HCT116 (cell line): ENCODE data around the gene NGEF. TPM values are rescaled to one million over a fixed set of nuclear protein-coding genes. Genes with fewer than 3 reads are reported as not detected.

Experiments
- ATAC-seq: fragments of 200-7000 bp; cut with Tn5 transposase; 2 replicates; pipeline ENCODE4 v1.9.1; 2020; ENCODE audit warnings: mild to moderate bottlenecking, moderate library complexity
- BruUV-seq: library from RNA; stranded (reverse); fragments of 400-500 nt; replicated peaks from 2 replicates; lab custom pipeline; 2021; lab: Mats Ljungman, UMichigan
- CTCF ChIA-PET: fragments of 300-600 bp; sonication (Branson Sonifier 250); formaldehyde crosslinking; loops from one replicate; lab custom pipeline; 2021; ENCODE audit warnings: antibody characterized with exemption; lab: Charles Lee
- POLR2A ChIA-PET: fragments of 300-600, 350-600 bp; sonication (Branson Sonifier 250); formaldehyde crosslinking; loops from one replicate; lab custom pipeline; 2021; ENCODE audit warnings: antibody characterized with exemption; lab: Charles Lee
- RAD21 ChIA-PET, 2 experiments: fragments of 300-600 bp; sonication (Branson Sonifier 250); formaldehyde crosslinking; loops; one replicate each; lab custom pipeline; 2023; ENCODE audit warnings: low total read pairs in 2 of 2; ENCODE audit not compliant: uncharacterized antibody in 2 of 2, unreplicated experiment in 2 of 2, low non-redundant PET in 1 of 2; lab: Charles Lee
- DNase-seq: peaks from one replicate; pipeline ENCODE4 v3.0.0-alpha.2; 2010; ENCODE audit warnings: low read depth, low spot score
- H2AFZ ChIP-seq: fragments of 200-600 bp; shearing (Covaris generic), sonication (generic); 2 replicates; pipeline ENCODE4 v1.6.1; 2017; ENCODE audit warnings: low read depth, mixed run types, mixed read lengths, antibody characterized with exemption, low read length; ENCODE audit not compliant: poor library complexity, severe bottlenecking
- H3K27ac ChIP-seq: 2 replicates; pipeline ENCODE4 v1.5.1; 2012; ENCODE audit warnings: low read depth, low read length
- H3K27me3 ChIP-seq: fragments of 200-600 bp; sonication (generic); 2 replicates; pipeline ENCODE4 v1.6.1; 2016; ENCODE audit warnings: mixed run types, low read length, mixed read lengths; ENCODE audit not compliant: insufficient read depth
- H3K36me3 ChIP-seq, 2 experiments: fragments of 200-500 bp in 1 of 2; fragments of 200-600 bp in 1 of 2; sonication (Bioruptor generic) in 1 of 2; sonication (generic) in 1 of 2; 2 replicates each; pipeline versions ENCODE4 v1.5.1 to v1.6.1; 2014 to 2016; ENCODE audit warnings: low read length in 2 of 2, inconsistent platforms in 1 of 2, mixed read lengths in 1 of 2, mixed run types in 1 of 2; ENCODE audit not compliant: insufficient read depth in 2 of 2, control insufficient read depth in 1 of 2
- H3K4me1 ChIP-seq, 2 experiments: fragments of 200-600 bp in 1 of 2; sonication (generic) in 1 of 2; 2 replicates each; pipeline versions ENCODE4 v1.5.1 to v1.6.1; 2012 to 2017; ENCODE audit warnings: low read length in 2 of 2, inconsistent platforms in 1 of 2, mild to moderate bottlenecking in 1 of 2, mixed read lengths in 1 of 2, mixed run types in 1 of 2, moderate library complexity in 1 of 2; ENCODE audit not compliant: insufficient read depth in 2 of 2, control insufficient read depth in 1 of 2
- H3K4me2 ChIP-seq: fragments of 200-600 bp; sonication (generic); 2 replicates; pipeline ENCODE4 v1.6.1; 2017; ENCODE audit warnings: mixed run types, low read length, mixed read lengths
- H3K4me3 ChIP-seq, 2 experiments: fragments of 200-600 bp in 1 of 2; sonication (generic) in 1 of 2; replicated peaks in 1 of 2; 2 replicates each; pipeline ENCODE4 v1.5.1; 2011 to 2016; ENCODE audit warnings: low read length in 2 of 2, control low read depth in 1 of 2, low read depth in 1 of 2, mild to moderate bottlenecking in 1 of 2, mixed read lengths in 1 of 2, mixed run types in 1 of 2
- H3K79me2 ChIP-seq: fragments of 200-600 bp; sonication (generic); 2 replicates; pipeline ENCODE4 v1.6.1; 2017; ENCODE audit warnings: mild to moderate bottlenecking, mixed run types, low read length, moderate library complexity, mixed read lengths; ENCODE audit not compliant: insufficient read depth
- H3K9ac ChIP-seq: fragments of 200-600 bp; sonication (generic); 2 replicates; pipeline ENCODE4 v1.6.1; 2016; ENCODE audit warnings: low read length, mixed read lengths
- H3K9me2 ChIP-seq: fragments of 200-600 bp; sonication (generic), shearing (Covaris generic); 2 replicates; pipeline ENCODE4 v1.6.1; 2017; ENCODE audit warnings: mixed run types, mild to moderate bottlenecking, moderate library complexity; ENCODE audit not compliant: insufficient read depth
- H3K9me3 ChIP-seq, 2 experiments: fragments of 200-500 bp in 1 of 2; fragments of 200-600 bp in 1 of 2; sonication (Bioruptor generic) in 1 of 2; sonication (generic) in 1 of 2; 2 replicates each; pipeline ENCODE4 v1.6.1; 2014 to 2017; ENCODE audit warnings: low read length in 2 of 2, mixed read lengths in 2 of 2, inconsistent platforms in 1 of 2, low read depth in 1 of 2, mild to moderate bottlenecking in 1 of 2, mixed run types in 1 of 2, moderate library complexity in 1 of 2; ENCODE audit not compliant: control insufficient read depth in 1 of 2, insufficient read depth in 1 of 2
- H4K20me1 ChIP-seq: fragments of 200-600 bp; sonication (generic), shearing (Covaris generic); 2 replicates; pipeline ENCODE4 v1.6.1; 2017; ENCODE audit warnings: mixed run types, mild to moderate bottlenecking, moderate library complexity; ENCODE audit not compliant: insufficient read depth
- CEBPB ChIP-seq: IDR thresholded peaks from 2 replicates; pipeline ENCODE4 v1.6.1; 2012; ENCODE audit warnings: low read depth
- CTCF ChIP-seq, 3 experiments: fragments of 200-600 bp in 1 of 3; sonication (generic) in 1 of 3; IDR thresholded peaks in 2 of 3; conservative IDR thresholded peaks in 1 of 3; 2 replicates each; pipeline ENCODE4 v1.5.1; 2012 to 2017; ENCODE audit warnings: low read depth in 2 of 3, low read length in 2 of 3, antibody characterized with exemption in 1 of 3, borderline replicate concordance in 1 of 3, control low read depth in 1 of 3, mild to moderate bottlenecking in 1 of 3, mixed read lengths in 1 of 3, mixed run types in 1 of 3, moderate library complexity in 1 of 3; ENCODE audit not compliant: insufficient read depth in 1 of 3
- EGR1 ChIP-seq: IDR thresholded peaks from 2 replicates; pipeline ENCODE4 v1.6.1; 2012; ENCODE audit warnings: low read depth
- FOSL1 ChIP-seq: IDR thresholded peaks from 2 replicates; pipeline ENCODE4 v1.6.1; 2012; ENCODE audit warnings: low read depth
- RAD21 ChIP-seq: IDR thresholded peaks from 2 replicates; pipeline ENCODE4 v1.6.1; 2012; ENCODE audit warnings: low read depth, mild to moderate bottlenecking
- REST ChIP-seq: IDR thresholded peaks from 2 replicates; pipeline ENCODE4 v1.6.1; 2012; ENCODE audit warnings: low read depth
- SRF ChIP-seq: IDR thresholded peaks from 2 replicates; pipeline ENCODE4 v1.6.1; 2012; ENCODE audit warnings: low read depth
- ZBTB33 ChIP-seq: IDR thresholded peaks from 2 replicates; pipeline ENCODE4 v1.6.1; 2011; ENCODE audit warnings: mild to moderate bottlenecking, low read length, moderate library complexity; ENCODE audit not compliant: insufficient replicate concordance; ENCODE audit errors: extremely low read depth
- intact Hi-C: fragments of 100-400 bp; cut with micrococcal nuclease; formaldehyde crosslinking; loops from 2 replicates; pipeline ENCODE4 v1.10.0; 2022
- total RNA-seq: library from RNA; stranded (reverse); gene quantifications from one replicate; pipeline ENCODE4 v1.2.1, GENCODE V29; 2021; ENCODE audit not compliant: unreplicated experiment

The NGEF gene
- total RNA-seq, 1 experiment from 2014 or later, result 12.6 TPM

GRCh38 chr2:232976176-232976575, 36.9 kb downstream of the NGEF start:
- TF ChIP-seq EGR1, result no peak
- no peak for TF ChIP-seq REST
- TF ChIP-seq CEBPB, result no peak
- no peak for TF ChIP-seq FOSL1
- Histone ChIP-seq H3K36me3 (no peaks in the 10 kb centered on the region), H4K20me1 (no peaks in the 10 kb centered on the region), H3K9me2 (no peaks in the 10 kb centered on the region), H2AFZ (no peak overlapping the region), H3K27ac (no peak overlapping the region), H3K27me3 (no peaks in the 10 kb centered on the region), H3K4me1 (peaks cover 23 to 31% of the 10 kb centered on the region in 2 experiments), H3K4me2 (no peak overlapping the region), H3K4me3 (no peak overlapping the region), H3K79me2 (no peaks in the 10 kb centered on the region), H3K9me3 (no peaks in the 10 kb centered on the region), H3K9ac (no peak overlapping the region)
- POLR2A ChIA-PET, result no interaction called here
- ATAC-seq (no peak), DNase-seq (no peak)
- no TSS peak for BruUV-seq
- RAD21 ChIA-PET, result no interaction called here
- intact Hi-C loops, result no loop called here
- CTCF ChIA-PET, result no interaction called here

GRCh38 chr2:232974396-232974795, 38.7 kb downstream of the NGEF start:
- H3K27me3 ChIP-seq, result no peaks in the 10 kb centered on the region
- H3K9me3 ChIP-seq, result no peaks in the 10 kb centered on the region
- H3K9me2 ChIP-seq, result no peaks in the 10 kb centered on the region
- H2AFZ ChIP-seq, result no peak overlapping the region
- H3K4me1 ChIP-seq, result peaks cover 6 to 13% of the 10 kb centered on the region in 2 experiments
- intact Hi-C loops, result no loop called here
- CTCF ChIA-PET, result no interaction called here
- RAD21 ChIA-PET, result no interaction called here
- no TSS peak for BruUV-seq
- DNase-seq (no peak), ATAC-seq (no peak)
- no peaks in the 10 kb centered on the region for H3K79me2 ChIP-seq
- H3K36me3 ChIP-seq, result no peaks in the 10 kb centered on the region
- no peak overlapping the region for H3K27ac ChIP-seq
- H3K4me2 ChIP-seq, result no peak overlapping the region
- POLR2A ChIA-PET, result no interaction called here
- H3K9ac ChIP-seq, result no peak overlapping the region
- no peak overlapping the region for H3K4me3 ChIP-seq
- no peaks in the 10 kb centered on the region for H4K20me1 ChIP-seq
- TF ChIP-seq SRF (no peak), REST (no peak), CTCF (IDR thresholded peaks at IDR 0.05 in 2 of 3, conservative IDR thresholded peaks at IDR 0.05 in 1 of 3; ENCODE audit: borderline replicate concordance in 1 of 3, insufficient read depth in 1 of 3, low read depth in 2 of 3, low read length in 2 of 3) (no peak), RAD21 (no peak), EGR1 (no peak), ZBTB33 (no peak)
